Gastrocnemius medialis (tissue), 4 donors: ENCODE results near the gene MAD1L1. TPM values are rescaled to one million over a fixed set of nuclear protein-coding genes. Genes with fewer than 3 reads are reported as not detected.
A peak's percentile ranks its signal among the peaks of the same experiment; 100 is the strongest.

Experiments used
- ATAC-seq, 2 donors: fragments of 150-250 bp; one replicate each; pipeline ENCODE4 v1.9.1; 2016
- DNase-seq, 2 donors: peaks; one replicate each; pipeline ENCODE4 v3.0.0-alpha.2; 2019
- H3K27ac ChIP-seq, 4 donors: fragments of 200-600 bp; sonication (generic); 1 replicate in 1 of 4; 2 replicates in 3 of 4; pipeline ENCODE4 v1.5.1; 2016 to 2018; ENCODE audit warnings: mild to moderate bottlenecking in 2 of 4, moderate library complexity in 1 of 4
- H3K27me3 ChIP-seq, 3 donors: fragments of 200-600 bp; sonication (generic) in 2 of 3; 1 replicate in 1 of 3; 2 replicates in 2 of 3; pipeline versions ENCODE4 v1.5.1 to v1.6.0; 2016 to 2019; ENCODE audit warnings: mild to moderate bottlenecking in 1 of 3, moderate library complexity in 1 of 3
- H3K36me3 ChIP-seq, 2 donors: fragments of 200-600 bp; sonication (generic) in 1 of 2; one replicate each; pipeline ENCODE4 v1.5.1; 2017 to 2018
- H3K4me1 ChIP-seq, 2 donors: fragments of 200-600 bp; sonication (generic) in 1 of 2; one replicate each; pipeline ENCODE4 v1.5.1; 2016 to 2017; ENCODE audit warnings: mild to moderate bottlenecking in 2 of 2
- H3K4me3 ChIP-seq, 4 donors: fragments of 200-600 bp; sonication (generic) in 3 of 4; 1 replicate in 1 of 4; 2 replicates in 3 of 4; pipeline ENCODE4 v1.5.1; 2016 to 2019; ENCODE audit warnings: mild to moderate bottlenecking in 2 of 4
- H3K9me3 ChIP-seq, 3 donors: fragments of 200-600 bp; sonication (generic) in 2 of 3; 1 replicate in 1 of 3; 2 replicates in 2 of 3; pipeline ENCODE4 v1.5.1; 2016 to 2019
- POLR2A ChIP-seq, 2 donors: fragments of 450-650 bp; IDR thresholded peaks; one replicate each; pipeline ENCODE4 v1.6.1; 2017; ENCODE audit warnings: antibody characterized with exemption in 2 of 2, mild to moderate bottlenecking in 2 of 2, moderate library complexity in 2 of 2
- in situ Hi-C, 4 donors: fragments of 200-750 bp; cut with MboI; loops; one replicate each; pipeline versions ENCODE4 v1.15.0 to v1.8.0; 2017; ENCODE audit warnings: low sequenced_read_pairs in 4 of 4
- intact Hi-C: fragments of 100-400 bp; cut with DNase I; formaldehyde crosslinking; loops from one replicate; pipeline ENCODE4 v1.15.1; 2023; ENCODE audit warnings: low total_unique reads
- total RNA-seq, 4 donors: library from RNA; depleted of rRNA; stranded (reverse); fragments of >200 nt; gene quantifications; one replicate each; pipeline versions ENCODE4 v1.1.0 to v1.2.3, GENCODE V29; 2016
- TF ChIP-seq, protein P1 (sequence below), 5 experiments: fragments of 450-650 bp in 3 of 5; fragments of 200-600 bp in 2 of 5; sonication (generic) in 2 of 5; IDR thresholded peaks in 4 of 5; conservative IDR thresholded peaks in 1 of 5; 1 replicate in 4 of 5; 2 replicates in 1 of 5; pipeline ENCODE4 v1.5.1; 2016 to 2019; ENCODE audit warnings: antibody characterized with exemption in 5 of 5, mild to moderate bottlenecking in 3 of 5, moderate library complexity in 3 of 5

The MAD1L1 gene
- total RNA-seq, 4 donors from 2014 or later = 19.7 to 32.4 (median 22.7) TPM

DNA sequence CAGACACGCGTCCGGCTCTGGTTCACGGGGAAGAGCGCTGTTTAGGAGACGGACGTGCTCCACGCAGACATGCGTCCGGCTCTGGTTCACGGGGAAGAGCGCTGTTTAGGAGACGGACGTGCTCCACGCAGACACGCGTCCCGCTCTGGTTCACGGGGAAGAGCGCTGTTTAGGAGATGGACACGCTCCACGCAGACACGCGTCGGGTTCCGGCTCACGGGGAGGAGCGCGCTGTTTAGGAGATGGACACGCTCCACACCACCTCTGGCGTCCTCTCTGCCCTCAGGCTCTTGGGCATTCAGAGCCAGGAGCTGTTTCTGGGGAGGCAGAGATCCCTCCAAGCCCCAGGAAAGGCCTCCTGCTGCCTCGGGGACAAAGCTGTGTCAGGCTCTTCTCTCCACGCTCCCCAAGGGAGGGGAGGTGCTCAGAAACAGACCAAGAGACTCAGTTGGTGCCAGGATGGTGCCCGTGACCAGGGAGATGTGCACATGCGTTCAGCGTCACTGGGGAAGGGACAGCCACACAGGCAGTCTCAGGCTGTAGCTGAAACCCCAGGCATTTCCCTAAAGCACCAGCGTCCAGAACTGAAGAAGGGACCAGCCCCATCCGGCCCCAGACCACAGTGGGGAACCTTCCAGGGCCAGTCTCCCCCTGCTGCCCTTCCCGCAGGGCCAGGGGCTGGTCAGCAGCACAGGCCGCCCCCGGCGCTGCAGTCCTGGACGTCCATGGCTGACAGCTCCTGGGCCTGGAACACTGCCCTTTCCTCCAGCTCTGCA lies 387.0 kb downstream of the MAD1L1 start:
- DNase-seq = peak in 1 of 2 donors; percentile 3
- H3K27ac ChIP-seq = no peak overlapping the region
- intact Hi-C loops = no loop called here
- H3K9me3 ChIP-seq = no peaks in the 10 kb centered on the region
- H3K36me3 ChIP-seq = no peaks in the 10 kb centered on the region
- ATAC-seq = no peak
- no peaks in the 10 kb centered on the region for H3K27me3 ChIP-seq
- H3K4me1 ChIP-seq = no peaks in the 10 kb centered on the region
- in situ Hi-C loops = no loop called here
- no peak overlapping the region for H3K4me3 ChIP-seq
- TF ChIP-seq POLR2A (IDR thresholded peaks at IDR 0.05) = no peak
- TF ChIP-seq, protein P1, sequence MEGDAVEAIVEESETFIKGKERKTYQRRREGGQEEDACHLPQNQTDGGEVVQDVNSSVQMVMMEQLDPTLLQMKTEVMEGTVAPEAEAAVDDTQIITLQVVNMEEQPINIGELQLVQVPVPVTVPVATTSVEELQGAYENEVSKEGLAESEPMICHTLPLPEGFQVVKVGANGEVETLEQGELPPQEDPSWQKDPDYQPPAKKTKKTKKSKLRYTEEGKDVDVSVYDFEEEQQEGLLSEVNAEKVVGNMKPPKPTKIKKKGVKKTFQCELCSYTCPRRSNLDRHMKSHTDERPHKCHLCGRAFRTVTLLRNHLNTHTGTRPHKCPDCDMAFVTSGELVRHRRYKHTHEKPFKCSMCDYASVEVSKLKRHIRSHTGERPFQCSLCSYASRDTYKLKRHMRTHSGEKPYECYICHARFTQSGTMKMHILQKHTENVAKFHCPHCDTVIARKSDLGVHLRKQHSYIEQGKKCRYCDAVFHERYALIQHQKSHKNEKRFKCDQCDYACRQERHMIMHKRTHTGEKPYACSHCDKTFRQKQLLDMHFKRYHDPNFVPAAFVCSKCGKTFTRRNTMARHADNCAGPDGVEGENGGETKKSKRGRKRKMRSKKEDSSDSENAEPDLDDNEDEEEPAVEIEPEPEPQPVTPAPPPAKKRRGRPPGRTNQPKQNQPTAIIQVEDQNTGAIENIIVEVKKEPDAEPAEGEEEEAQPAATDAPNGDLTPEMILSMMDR (IDR thresholded peaks at IDR 0.05 in 4 of 5, conservative IDR thresholded peaks at IDR 0.05 in 1 of 5) = no peak

DNA sequence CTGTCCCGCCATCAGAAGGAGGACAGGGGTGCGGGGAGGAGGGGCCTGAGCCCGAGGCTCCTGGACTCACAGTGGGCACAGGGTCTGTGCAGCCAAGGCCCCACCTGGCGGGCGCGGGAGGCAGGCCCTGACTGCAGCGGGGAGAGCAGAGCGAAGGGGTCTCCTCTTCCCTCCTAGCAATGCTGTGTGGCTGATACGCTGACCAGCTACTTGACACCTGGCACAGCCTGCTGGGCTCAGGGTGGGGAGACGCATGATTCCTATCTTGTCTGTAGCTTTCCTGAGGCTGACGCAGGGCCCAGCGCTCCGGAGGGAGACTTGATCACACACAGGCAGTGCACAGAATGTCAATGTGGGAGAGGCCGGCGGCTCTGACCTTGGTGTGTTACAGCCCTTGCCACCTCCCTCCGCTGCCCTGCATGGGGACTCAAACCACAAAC lies 387.8 kb downstream of the MAD1L1 start:
- no peaks in the 10 kb centered on the region for H3K27me3 ChIP-seq
- H3K27ac ChIP-seq = no peak overlapping the region
- in situ Hi-C loops (no loop called here), intact Hi-C loops (no loop called here)
- DNase-seq (peak in 1 of 2 donors; percentile 6), ATAC-seq (no peak)
- no peaks in the 10 kb centered on the region for H3K9me3 ChIP-seq
- TF ChIP-seq POLR2A (IDR thresholded peaks at IDR 0.05) = no peak
- TF ChIP-seq, protein P1 (IDR thresholded peaks at IDR 0.05 in 4 of 5, conservative IDR thresholded peaks at IDR 0.05 in 1 of 5) = no peak
- H3K36me3 ChIP-seq = no peaks in the 10 kb centered on the region
- H3K4me3 ChIP-seq = no peak overlapping the region
- H3K4me1 ChIP-seq = no peaks in the 10 kb centered on the region

DNA sequence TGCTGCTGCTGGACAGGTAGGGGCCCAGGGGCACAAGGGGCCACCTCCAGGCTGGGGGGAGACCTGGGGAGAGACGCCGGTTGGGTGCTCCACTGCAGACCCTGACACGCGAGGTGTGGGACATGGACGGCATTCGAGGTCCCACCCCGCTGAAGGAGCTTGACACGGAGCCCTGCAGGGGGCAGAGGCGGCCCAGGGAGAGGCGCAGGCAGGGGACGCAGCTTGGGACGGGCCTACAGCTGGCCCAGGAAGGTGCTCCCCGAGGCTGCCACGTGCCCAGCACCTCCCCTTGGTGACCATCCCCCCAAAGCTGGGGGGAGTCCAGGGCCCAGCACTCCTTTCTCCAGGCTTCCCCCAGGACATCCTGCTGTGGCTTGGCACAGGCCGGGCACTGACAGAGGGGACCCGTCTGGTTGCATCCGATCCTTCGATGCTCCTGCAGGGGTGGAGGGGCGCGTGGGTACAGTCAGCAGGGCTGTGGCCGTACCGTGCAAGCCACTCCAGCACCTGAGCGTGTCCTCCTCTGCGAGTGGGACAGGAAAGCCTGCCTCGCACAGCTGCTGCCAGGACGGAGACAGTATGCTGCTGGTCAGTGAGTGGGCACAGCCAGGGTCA lies 388.3 kb downstream of the MAD1L1 start:
- intact Hi-C loops (no loop called here), in situ Hi-C loops (no loop called here)
- H3K27ac ChIP-seq = no peak overlapping the region
- H3K4me1 ChIP-seq = no peaks in the 10 kb centered on the region
- H3K27me3 ChIP-seq = no peaks in the 10 kb centered on the region
- ATAC-seq = no peak
- DNase-seq = peak in 1 of 2 donors; percentile 7
- no peaks in the 10 kb centered on the region for H3K36me3 ChIP-seq
- H3K9me3 ChIP-seq = no peaks in the 10 kb centered on the region
- no peak overlapping the region for H3K4me3 ChIP-seq
- TF ChIP-seq POLR2A (IDR thresholded peaks at IDR 0.05) = no peak
- TF ChIP-seq, protein P1 (IDR thresholded peaks at IDR 0.05 in 4 of 5, conservative IDR thresholded peaks at IDR 0.05 in 1 of 5) = no peak

DNA sequence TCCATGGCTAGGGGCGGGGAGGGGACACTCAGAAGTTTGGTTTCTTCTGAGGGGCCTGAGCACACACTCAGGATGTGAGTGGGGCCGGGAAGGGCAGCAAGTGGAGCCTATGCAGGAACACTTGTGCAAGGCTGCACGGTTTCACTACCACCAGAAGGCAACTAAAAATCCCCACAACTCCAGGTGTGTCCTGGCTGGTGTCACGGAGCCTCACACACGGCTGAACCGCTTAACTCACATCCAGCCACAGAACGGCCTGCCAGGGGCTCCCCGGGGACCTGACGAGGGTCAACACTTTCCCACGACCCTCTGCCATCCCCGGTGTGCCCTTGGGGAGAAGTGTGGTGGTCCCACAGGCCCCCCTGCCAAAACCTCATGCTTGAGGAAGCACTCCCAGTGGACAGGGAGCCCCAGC lies 388.8 kb downstream of the MAD1L1 start:
- TF ChIP-seq, protein P1 (IDR thresholded peaks at IDR 0.05 in 4 of 5, conservative IDR thresholded peaks at IDR 0.05 in 1 of 5) = no peak
- no peak for TF ChIP-seq POLR2A (IDR thresholded peaks at IDR 0.05)
- in situ Hi-C loops = no loop called here

More for the DNA sequence above, 388.8 kb downstream of the MAD1L1 start:
- H3K9me3 ChIP-seq = no peaks in the 10 kb centered on the region
- intact Hi-C loops = no loop called here
- H3K4me1 ChIP-seq = no peaks in the 10 kb centered on the region
- ATAC-seq (no peak), DNase-seq (peak in 1 of 2 donors; percentile 8)
- H3K27me3 ChIP-seq = no peaks in the 10 kb centered on the region
- H3K36me3 ChIP-seq = no peaks in the 10 kb centered on the region
- H3K4me3 ChIP-seq = no peak overlapping the region
- H3K27ac ChIP-seq = no peak overlapping the region
